ENCODE measurements around the gene ATAD2B.
"Not testable (repeated sequence)": the region's sequence is repeated elsewhere in the genome, so short reads cannot be mapped to it uniquely, and the experiment has no call there.

Gene ATAD2B

DNA sequence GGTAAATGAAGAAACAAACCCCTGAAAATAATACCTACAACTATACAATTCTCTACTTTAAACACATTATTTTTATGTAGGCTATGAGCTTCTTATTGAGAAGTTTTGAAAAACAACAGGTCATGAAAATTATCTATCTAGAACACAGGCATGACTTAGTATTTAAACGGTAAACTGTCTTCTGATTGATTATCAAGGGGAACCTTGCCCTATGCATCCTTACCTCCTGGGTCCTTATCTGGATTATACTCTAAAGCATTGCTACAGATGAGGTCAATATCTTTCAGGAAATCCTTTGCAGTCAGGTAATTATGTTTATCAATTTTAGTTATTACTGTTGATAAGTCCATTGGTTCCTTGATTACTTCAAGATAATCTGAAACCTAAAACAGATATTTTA is 144.3 kb downstream of the ATAD2B start:
- DNase-seq: no peak

- DNase-seq: no peak
Observed at GRCh38 chr2:23782126-23782525, 144.8 kb downstream of the ATAD2B start.

- not testable (repeated sequence) for DNase-seq
Observed at GRCh38 chr2:23780465-23780864, 146.5 kb downstream of the ATAD2B start.

GRCh38 chr2:23777826-23778225 is 149.1 kb downstream of the ATAD2B start:
- DNase-seq: no peak

GRCh38 chr2:23776021-23776420 is 150.9 kb downstream of the ATAD2B start:
- no peak for DNase-seq

GRCh38 chr2:23772684-23773083 is 154.2 kb downstream of the ATAD2B start:
- no peak for DNase-seq

DNA sequence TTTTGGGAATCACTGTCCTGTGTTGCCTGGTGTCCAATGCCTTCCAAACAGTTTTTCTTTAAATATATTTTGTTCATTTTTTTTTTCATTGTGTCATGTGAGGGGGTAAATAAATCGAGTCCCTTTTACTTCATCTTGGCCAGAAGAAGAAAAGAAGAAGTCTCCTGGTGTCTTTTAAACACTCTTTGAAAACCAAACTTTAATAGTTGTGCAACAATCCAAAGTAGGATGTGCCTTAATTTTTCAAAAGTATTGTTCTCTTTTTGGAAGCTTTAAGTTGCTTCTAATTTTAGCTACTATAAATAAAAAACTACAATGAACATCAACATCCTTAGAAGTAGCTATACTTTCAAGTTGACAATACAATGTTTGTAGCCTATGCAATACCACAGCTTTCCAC is 154.9 kb downstream of the ATAD2B start:
- DNase-seq: no peak

- no peak for DNase-seq
Observed at GRCh38 chr2:23769364-23769763, 157.6 kb downstream of the ATAD2B start.

- DNase-seq: no peak
Observed at GRCh38 chr2:23767876-23768621, 158.9 kb downstream of the ATAD2B start.

- no peak for DNase-seq
Observed at GRCh38 chr2:23762141-23762540, 164.8 kb downstream of the ATAD2B start.

- DNase-seq: no peak
Observed at GRCh38 chr2:23761638-23762037, 165.3 kb downstream of the ATAD2B start.

DNA sequence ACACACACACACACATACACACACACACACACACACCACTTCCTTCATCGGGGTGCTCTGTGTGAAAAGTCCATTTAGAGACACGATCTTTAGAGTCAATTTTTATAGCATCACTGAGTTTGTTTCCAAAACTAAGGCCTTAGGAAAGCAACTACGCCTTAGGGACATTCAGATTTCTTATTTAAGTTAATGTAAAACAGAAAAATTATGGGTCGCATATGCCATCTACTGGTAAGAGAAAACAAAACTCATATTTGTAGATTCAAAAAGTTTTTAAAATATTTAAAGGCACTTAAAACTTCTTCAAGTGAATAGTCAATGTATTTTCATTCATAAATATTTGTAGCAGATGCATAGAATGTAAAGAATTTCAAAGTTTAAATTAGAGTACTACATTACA is 166.2 kb downstream of the ATAD2B start:
- DNase-seq: peak; percentile 12 to 43

GRCh38 chr2:23757686-23758433 is 169.1 kb downstream of the ATAD2B start:
- no peak for DNase-seq

GRCh38 chr2:23756593-23757292 is 170.2 kb downstream of the ATAD2B start:
- no peak for DNase-seq

GRCh38 chr2:23754970-23755369 is 172.0 kb downstream of the ATAD2B start:
- DNase-seq: no peak

- DNase-seq: no peak
Observed at GRCh38 chr2:23753291-23754010, 173.5 kb downstream of the ATAD2B start.

GRCh38 chr2:23751747-23752265 is 175.1 kb downstream of the ATAD2B start:
- DNase-seq: no peak

GRCh38 chr2:23746141-23746863 is 180.6 kb downstream of the ATAD2B start:
- DNase-seq: no peak

- DNase-seq: no peak
Observed at GRCh38 chr2:23745726-23746105, 181.2 kb downstream of the ATAD2B start.

- DNase-seq: no peak
Observed at GRCh38 chr2:23745068-23745725, 181.7 kb downstream of the ATAD2B start.

- not testable (repeated sequence) for DNase-seq
Observed at GRCh38 chr2:23736783-23737182, 190.1 kb downstream of the ATAD2B start.

DNA sequence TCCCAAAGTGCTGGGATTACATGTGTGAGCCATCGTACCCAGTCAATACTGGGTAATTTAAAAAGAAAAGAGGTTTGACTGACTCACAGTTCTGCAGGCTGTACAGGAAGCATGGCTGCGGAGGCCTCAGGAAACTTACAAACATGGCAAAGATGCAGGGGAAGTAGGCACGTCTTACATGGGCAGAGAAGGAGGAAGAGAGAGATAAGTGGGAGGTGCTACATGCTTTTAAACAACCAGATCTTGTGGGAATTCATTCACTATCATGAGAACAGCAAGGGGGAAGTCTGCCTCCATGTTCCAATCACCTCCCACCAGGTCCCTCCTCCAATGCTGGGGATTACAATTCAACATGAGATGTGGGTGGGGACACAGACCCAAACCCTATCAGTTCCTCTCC is 192.5 kb downstream of the ATAD2B start:
- no peak for DNase-seq
